OCI-LY7 (cell line): ENCODE measurements around the gene H3-3A.
"Not testable (repeated sequence)": the region's sequence is repeated elsewhere in the genome, so short reads cannot be mapped to it uniquely, and the experiment has no call there.

Experiments
- CTCF ChIP-seq: fragments of 200-600 bp; sonication (generic); conservative IDR thresholded peaks from 2 replicates; pipeline ENCODE4 v1.5.1; 2014; ENCODE audit warnings: mild to moderate bottlenecking, antibody characterized with exemption, low read length, moderate library complexity, mixed read lengths
- EZH2phosphoT487 ChIP-seq: fragments of 200-600 bp; sonication (generic); IDR thresholded peaks from 2 replicates; pipeline ENCODE4 v1.6.1; 2018; ENCODE audit warnings: low read depth, borderline replicate concordance, mild to moderate bottlenecking, mixed run types, antibody characterized with exemption, low read length, moderate library complexity, mixed read lengths

DNA sequence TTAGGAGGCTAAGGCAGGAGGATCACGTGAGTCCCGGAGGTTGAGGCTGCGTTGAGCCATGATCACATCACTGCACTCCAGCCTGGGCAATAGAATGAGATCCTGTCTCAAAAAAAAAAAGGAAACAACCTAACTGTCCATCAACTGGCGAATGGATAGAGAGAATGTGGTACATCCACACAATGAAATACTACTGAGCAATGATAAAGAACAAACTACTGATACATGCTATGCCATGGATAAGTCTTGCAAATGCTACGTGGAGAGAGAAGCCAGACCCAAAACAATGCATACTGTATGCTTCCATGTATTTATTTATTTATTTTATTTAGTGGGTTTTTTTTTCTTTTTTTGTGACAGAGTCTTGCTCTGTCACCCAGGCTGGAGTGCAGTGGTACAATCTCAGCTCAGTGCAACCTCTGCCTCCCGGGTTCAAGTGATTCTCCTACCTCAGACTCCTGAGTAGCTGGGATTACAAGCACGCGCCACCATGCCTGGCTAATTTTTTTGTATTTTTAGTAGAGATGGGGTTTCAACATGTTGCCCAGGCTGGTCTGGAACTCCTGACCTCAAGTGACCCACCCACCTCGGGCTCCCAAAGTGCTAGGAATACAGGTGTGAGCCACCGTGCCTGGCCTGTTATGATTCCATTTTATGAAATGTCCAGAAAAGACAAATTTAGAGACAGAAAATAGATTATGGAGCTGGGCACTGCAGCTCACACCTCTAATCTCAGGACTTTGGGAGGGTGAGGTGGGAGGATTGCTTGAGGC, 29.7 kb downstream of the H3-3A start:
- TF ChIP-seq CTCF, EZH2phosphoT487: not testable (repeated sequence)
